LNCAP (cell line): ENCODE results near the gene ACAP2.

Source experiments
- TF ChIP-seq, protein P1 (sequence below): fragments of 450-650 bp; IDR thresholded peaks from 2 replicates; pipeline ENCODE4 v1.5.1; 2017; ENCODE audit warnings: mild to moderate bottlenecking

ACAP2 gene

GRCh38 chr3:195366200-195366925 lies 76.5 kb downstream of the ACAP2 start:
- TF ChIP-seq, protein P1, sequence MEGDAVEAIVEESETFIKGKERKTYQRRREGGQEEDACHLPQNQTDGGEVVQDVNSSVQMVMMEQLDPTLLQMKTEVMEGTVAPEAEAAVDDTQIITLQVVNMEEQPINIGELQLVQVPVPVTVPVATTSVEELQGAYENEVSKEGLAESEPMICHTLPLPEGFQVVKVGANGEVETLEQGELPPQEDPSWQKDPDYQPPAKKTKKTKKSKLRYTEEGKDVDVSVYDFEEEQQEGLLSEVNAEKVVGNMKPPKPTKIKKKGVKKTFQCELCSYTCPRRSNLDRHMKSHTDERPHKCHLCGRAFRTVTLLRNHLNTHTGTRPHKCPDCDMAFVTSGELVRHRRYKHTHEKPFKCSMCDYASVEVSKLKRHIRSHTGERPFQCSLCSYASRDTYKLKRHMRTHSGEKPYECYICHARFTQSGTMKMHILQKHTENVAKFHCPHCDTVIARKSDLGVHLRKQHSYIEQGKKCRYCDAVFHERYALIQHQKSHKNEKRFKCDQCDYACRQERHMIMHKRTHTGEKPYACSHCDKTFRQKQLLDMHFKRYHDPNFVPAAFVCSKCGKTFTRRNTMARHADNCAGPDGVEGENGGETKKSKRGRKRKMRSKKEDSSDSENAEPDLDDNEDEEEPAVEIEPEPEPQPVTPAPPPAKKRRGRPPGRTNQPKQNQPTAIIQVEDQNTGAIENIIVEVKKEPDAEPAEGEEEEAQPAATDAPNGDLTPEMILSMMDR = no peak

DNA sequence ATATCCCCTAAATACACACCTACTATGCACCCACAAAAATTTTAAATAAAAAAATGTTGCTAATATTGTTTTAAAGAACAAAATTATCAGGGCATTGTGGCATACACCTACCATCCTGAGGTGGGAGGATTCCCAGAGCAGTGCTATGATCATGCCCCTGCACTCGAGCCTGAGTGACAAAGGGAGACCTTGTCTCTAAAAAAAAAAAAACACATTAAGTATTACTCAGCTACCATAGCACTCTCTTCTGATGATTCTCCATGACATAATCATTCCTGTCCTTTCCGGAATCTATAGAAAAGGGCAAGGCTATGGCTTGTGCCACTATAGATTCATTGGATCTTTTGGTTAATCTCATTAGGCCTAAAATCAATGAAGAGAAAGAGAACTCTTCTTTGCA lies 77.4 kb downstream of the ACAP2 start:
- TF ChIP-seq, protein P1 = no peak

DNA sequence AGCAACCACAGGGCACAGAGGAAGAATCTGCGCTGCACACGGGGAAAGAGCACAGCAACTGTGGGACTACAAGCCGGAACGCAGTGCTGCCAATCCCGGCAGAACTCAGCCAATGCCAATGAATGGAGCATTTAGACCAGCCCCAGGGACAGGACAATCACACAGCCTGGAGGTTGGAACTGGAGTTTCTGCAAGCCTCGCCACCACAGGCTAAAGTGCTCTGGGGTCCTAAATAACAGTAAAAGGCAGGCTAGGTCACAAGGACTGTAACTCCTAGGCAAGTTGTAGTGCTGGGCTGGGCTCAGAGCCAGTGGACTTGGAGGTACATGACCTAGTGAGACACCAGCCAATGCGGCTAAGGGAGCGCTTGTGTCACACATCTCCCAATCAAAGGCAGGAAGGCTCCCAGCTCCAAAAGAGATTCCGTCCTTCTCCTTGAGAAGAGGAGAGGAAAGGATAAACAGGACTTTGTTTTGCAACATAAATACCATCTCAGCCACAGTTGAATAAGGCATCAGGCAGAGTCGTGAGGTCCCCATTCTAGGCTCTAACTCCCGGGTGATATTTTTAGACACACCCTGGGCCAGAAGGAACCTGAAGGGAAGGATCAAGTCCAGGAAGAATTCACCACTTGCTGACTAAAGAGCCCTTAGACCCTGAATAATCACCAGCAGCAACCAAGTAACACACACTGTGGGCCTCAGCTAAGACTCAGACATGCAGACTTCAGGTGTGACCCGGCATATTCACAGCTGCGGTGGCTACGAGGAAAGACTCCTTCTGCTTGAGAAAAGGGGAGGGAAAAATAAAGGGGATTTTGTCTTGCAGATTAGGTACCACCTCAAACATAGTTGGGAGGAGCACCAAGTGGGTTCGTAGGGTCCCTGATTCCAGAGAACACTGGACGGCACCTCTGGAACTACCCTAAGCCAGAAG lies 86.4 kb downstream of the ACAP2 start:
- TF ChIP-seq, protein P1 = no peak

GRCh38 chr3:195352895-195353488 lies 89.8 kb downstream of the ACAP2 start:
- TF ChIP-seq, protein P1 = no peak

- TF ChIP-seq, protein P1 = no peak
Observed at GRCh38 chr3:195348426-195349115, 94.2 kb downstream of the ACAP2 start.

DNA sequence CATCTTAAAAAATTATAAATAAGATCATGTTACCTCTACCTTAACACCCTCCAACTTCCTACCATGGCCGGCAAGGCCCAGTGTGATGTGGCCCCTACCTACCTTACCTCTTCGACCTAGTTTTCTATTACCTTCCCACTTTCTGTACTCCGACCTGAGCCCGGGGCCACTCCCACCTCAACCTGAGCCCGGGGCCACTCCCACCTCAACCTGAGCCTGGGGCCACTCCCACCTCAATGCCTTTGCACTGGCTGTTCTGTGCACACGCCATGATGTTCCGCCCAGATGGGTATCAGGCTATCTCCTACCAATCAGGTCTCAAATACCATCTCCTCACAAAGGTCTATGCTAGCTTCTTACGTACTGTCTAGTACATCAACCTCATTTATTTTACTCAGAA lies 105.1 kb downstream of the ACAP2 start:
- TF ChIP-seq, protein P1 = no peak

DNA sequence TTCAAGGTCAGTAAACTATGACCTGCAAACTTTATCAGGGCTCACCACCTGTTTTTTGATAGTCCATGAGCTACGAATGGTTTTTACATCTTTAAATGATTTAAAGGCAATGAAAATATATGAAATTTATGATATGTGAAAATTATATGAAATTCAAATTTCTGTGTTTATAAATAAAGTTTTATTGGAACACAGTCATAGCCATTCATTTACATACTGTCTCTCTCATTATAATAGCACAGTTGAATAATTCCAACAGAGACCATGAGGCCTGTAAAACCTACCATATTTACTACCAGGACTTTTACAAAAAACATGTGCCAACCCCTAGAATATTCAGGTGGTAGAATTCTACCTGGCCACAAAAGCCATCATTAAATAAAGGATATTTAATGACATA lies 107.9 kb downstream of the ACAP2 start:
- TF ChIP-seq, protein P1 = no peak
